Measurements from ENCODE around the gene MIDN. TPM values are rescaled to one million over a fixed set of nuclear protein-coding genes. Genes with fewer than 3 reads are reported as not detected.

MIDN gene
- total and polyA plus RNA-seq, 2 experiments from 2014 or later, result 30.1 to 98.4 TPM

- Histone ChIP-seq H3K9me2 (replicated peaks; ENCODE audit: insufficient read depth) (no peaks in the 10 kb centered on the region), H3K9me3 (ENCODE audit: low read depth) (no peaks in the 10 kb centered on the region), H3K79me2 (peaks cover 12% of the 10 kb centered on the region), H2AFZ (no peak overlapping the region), H3K27ac (no peak overlapping the region), H3K27me3 (no peaks in the 10 kb centered on the region), H3K4me2 (no peak overlapping the region), H4K20me1 (ENCODE audit: insufficient read depth, poor library complexity, severe bottlenecking) (peaks cover 7% of the 10 kb centered on the region), H3K4me1 (ENCODE audit: insufficient read depth) (peaks cover 2% of the 10 kb centered on the region), H3K36me3 (replicated peaks; ENCODE audit: insufficient read depth, low read depth) (no peaks in the 10 kb centered on the region), H3K4me3 (no peak overlapping the region)
- DNase-seq (ENCODE audit: low spot score), result no peak
- TF ChIP-seq EZH2phosphoT487 (IDR thresholded peaks at IDR 0.05; ENCODE audit: low read depth, severe bottlenecking, unreplicated experiment) (no peak), EZH2 (IDR thresholded peaks at IDR 0.05; ENCODE audit: borderline replicate concordance) (no peak), CTCF (IDR thresholded peaks at IDR 0.05; ENCODE audit: poor library complexity) (no peak)
- WGBS (ENCODE audit: low lambda C conversion rate, missing lambda C conversion rate), result 91% methylated on average over 28 of the region's 50 CpGs
These were observed 21.7 kb upstream of the MIDN start for GRCh38 chr19:1226522-1227303.

- Histone ChIP-seq H3K4me1 (ENCODE audit: insufficient read depth) (peaks cover 10% of the 10 kb centered on the region), H3K9me2 (replicated peaks; ENCODE audit: insufficient read depth) (no peaks in the 10 kb centered on the region), H3K79me2 (peaks cover 4% of the 10 kb centered on the region), H3K4me2 (no peak overlapping the region), H3K4me3 (no peak overlapping the region), H3K36me3 (replicated peaks; ENCODE audit: insufficient read depth, low read depth) (no peaks in the 10 kb centered on the region), H2AFZ (no peak overlapping the region), H3K27me3 (no peaks in the 10 kb centered on the region), H4K20me1 (ENCODE audit: insufficient read depth, poor library complexity, severe bottlenecking) (no peaks in the 10 kb centered on the region), H3K9me3 (ENCODE audit: low read depth) (no peaks in the 10 kb centered on the region), H3K27ac (no peak overlapping the region)
- TF ChIP-seq EZH2 (IDR thresholded peaks at IDR 0.05; ENCODE audit: borderline replicate concordance) (no peak), EZH2phosphoT487 (IDR thresholded peaks at IDR 0.05; ENCODE audit: low read depth, severe bottlenecking, unreplicated experiment) (no peak), CTCF (IDR thresholded peaks at IDR 0.05; ENCODE audit: poor library complexity) (no peak)
- WGBS (ENCODE audit: low lambda C conversion rate, missing lambda C conversion rate), result 98% methylated on average over 49 of the region's 56 CpGs
- DNase-seq (ENCODE audit: low spot score), result no peak
These were observed 20.9 kb upstream of the MIDN start for GRCh38 chr19:1227304-1228054.

GRCh38 chr19:1228161-1228957 is 20.0 kb upstream of the MIDN start:
- no peaks in the 10 kb centered on the region for H3K36me3 ChIP-seq (replicated peaks; ENCODE audit: insufficient read depth, low read depth)
- no peak for DNase-seq (ENCODE audit: low spot score)
- H3K4me2 ChIP-seq, result no peak overlapping the region
- H3K9me3 ChIP-seq (ENCODE audit: low read depth), result no peaks in the 10 kb centered on the region
- TF ChIP-seq CTCF (IDR thresholded peaks at IDR 0.05; ENCODE audit: poor library complexity), result no peak
- no peak overlapping the region for H3K27ac ChIP-seq
- no peaks in the 10 kb centered on the region for H4K20me1 ChIP-seq (ENCODE audit: insufficient read depth, poor library complexity, severe bottlenecking)
- peaks cover 17% of the 10 kb centered on the region for H3K4me1 ChIP-seq (ENCODE audit: insufficient read depth)
- H3K9me2 ChIP-seq (replicated peaks; ENCODE audit: insufficient read depth), result no peaks in the 10 kb centered on the region
- over 99% methylated on average over 52 of the region's 100 CpGs for WGBS (ENCODE audit: low lambda C conversion rate, missing lambda C conversion rate)
- no peak overlapping the region for H3K4me3 ChIP-seq
- no peaks in the 10 kb centered on the region for H3K79me2 ChIP-seq
- no peak overlapping the region for H2AFZ ChIP-seq
- H3K27me3 ChIP-seq, result no peaks in the 10 kb centered on the region

Data from hepatocyte (in vitro differentiated cells).